ENCODE data around the gene PAX8.

The PAX8 gene

GRCh38 chr2:113180131-113180946 is 98.4 kb downstream of the PAX8 start:
- Histone ChIP-seq H3K4me1 (ENCODE audit: control insufficient read depth, insufficient read depth, low read length, unreplicated experiment) (no peaks in the 10 kb centered on the region), H3K36me3 (ENCODE audit: insufficient read depth, low read length) (no peaks in the 10 kb centered on the region), H3K4me3 (ENCODE audit: low read depth, low read length) (no peak overlapping the region), H2AFZ (ENCODE audit: low read length, unreplicated experiment) (no peak overlapping the region), H3K79me2 (ENCODE audit: control insufficient read depth, insufficient read depth, low read length, unreplicated experiment) (no peaks in the 10 kb centered on the region), H3K27ac (ENCODE audit: low read depth, low read length) (no peak overlapping the region), H3K27me3 (ENCODE audit: insufficient read depth, low read length) (no peaks in the 10 kb centered on the region)

DNA sequence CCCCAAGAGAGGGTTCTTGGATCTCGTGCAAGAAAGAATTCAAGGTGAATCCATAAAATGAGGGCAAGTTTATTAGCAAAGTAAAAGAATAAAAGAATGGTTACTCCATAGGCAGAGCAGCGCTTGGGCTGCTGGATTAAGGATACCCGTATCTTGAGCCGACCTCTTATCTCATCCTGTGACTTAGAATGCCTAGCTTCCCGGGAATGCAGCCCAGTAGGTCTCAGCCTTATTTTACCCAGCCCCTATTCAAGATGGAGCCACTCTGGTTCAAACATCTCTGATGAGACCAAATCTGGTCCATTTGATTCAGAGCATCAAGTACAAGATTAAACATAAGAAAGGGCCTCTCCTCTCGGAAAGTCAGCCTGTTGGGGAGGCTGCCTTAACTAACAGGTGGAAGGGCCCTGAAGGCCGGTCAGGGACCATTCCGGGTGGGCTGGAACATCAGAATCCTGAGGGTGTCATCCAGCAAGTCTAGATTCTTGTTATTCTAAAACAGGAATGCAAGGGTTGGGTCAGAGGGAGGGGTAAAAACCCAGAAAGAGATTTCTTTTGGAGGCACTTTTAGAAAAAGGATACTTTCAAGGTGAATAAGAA is 99.2 kb downstream of the PAX8 start:
- no peaks in the 10 kb centered on the region for H3K4me1 ChIP-seq (ENCODE audit: control insufficient read depth, insufficient read depth, low read length, unreplicated experiment)
- no peak overlapping the region for H2AFZ ChIP-seq (ENCODE audit: low read length, unreplicated experiment)
- H3K27me3 ChIP-seq (ENCODE audit: insufficient read depth, low read length) = no peaks in the 10 kb centered on the region
- no peaks in the 10 kb centered on the region for H3K79me2 ChIP-seq (ENCODE audit: control insufficient read depth, insufficient read depth, low read length, unreplicated experiment)
- no peak overlapping the region for H3K27ac ChIP-seq (ENCODE audit: low read depth, low read length)
- H3K36me3 ChIP-seq (ENCODE audit: insufficient read depth, low read length) = no peaks in the 10 kb centered on the region
- H3K4me3 ChIP-seq (ENCODE audit: low read depth, low read length) = no peak overlapping the region

- no peak overlapping the region for H3K27ac ChIP-seq (ENCODE audit: low read depth, low read length)
- no peaks in the 10 kb centered on the region for H3K36me3 ChIP-seq (ENCODE audit: insufficient read depth, low read length)
- H3K4me1 ChIP-seq (ENCODE audit: control insufficient read depth, insufficient read depth, low read length, unreplicated experiment) = no peaks in the 10 kb centered on the region
- H3K27me3 ChIP-seq (ENCODE audit: insufficient read depth, low read length) = no peaks in the 10 kb centered on the region
- no peak overlapping the region for H2AFZ ChIP-seq (ENCODE audit: low read length, unreplicated experiment)
- H3K4me3 ChIP-seq (ENCODE audit: low read depth, low read length) = no peak overlapping the region
- H3K79me2 ChIP-seq (ENCODE audit: control insufficient read depth, insufficient read depth, low read length, unreplicated experiment) = no peaks in the 10 kb centered on the region
Observed at GRCh38 chr2:113178891-113179290, 99.8 kb downstream of the PAX8 start.

DNA sequence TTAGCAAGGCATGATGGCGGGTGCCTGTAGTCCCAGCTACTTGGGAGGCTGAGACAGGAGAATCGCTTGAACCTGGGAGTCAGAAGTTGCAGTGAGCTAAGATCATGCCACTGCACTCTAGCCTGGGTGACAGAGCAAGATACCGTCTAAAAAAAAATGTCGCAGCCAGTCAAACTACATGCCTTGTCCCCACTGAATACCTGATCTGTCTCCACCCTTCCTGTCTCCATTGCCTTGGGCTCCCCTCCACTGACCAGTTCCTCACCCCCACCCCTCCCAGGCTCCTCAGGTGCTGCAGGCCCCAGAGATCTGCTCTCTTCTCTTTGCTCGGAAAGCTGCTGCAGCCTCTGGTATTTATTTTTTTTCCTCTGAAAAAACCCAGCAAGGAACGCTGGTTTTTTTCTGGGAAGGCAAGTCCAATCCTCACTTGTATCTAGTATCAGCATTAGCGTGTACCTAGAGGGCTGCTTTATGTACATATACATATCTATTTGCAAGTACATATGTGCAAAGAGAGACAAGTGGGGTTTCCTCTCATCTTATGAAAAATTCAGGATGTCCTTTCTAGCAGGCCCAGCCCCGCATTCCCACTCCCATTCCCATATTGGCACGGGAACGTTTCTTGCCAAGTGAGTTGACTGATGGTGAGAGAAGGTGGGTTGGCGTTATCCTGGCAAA is 100.5 kb downstream of the PAX8 start:
- no peaks in the 10 kb centered on the region for H3K27me3 ChIP-seq (ENCODE audit: insufficient read depth, low read length)

DNA sequence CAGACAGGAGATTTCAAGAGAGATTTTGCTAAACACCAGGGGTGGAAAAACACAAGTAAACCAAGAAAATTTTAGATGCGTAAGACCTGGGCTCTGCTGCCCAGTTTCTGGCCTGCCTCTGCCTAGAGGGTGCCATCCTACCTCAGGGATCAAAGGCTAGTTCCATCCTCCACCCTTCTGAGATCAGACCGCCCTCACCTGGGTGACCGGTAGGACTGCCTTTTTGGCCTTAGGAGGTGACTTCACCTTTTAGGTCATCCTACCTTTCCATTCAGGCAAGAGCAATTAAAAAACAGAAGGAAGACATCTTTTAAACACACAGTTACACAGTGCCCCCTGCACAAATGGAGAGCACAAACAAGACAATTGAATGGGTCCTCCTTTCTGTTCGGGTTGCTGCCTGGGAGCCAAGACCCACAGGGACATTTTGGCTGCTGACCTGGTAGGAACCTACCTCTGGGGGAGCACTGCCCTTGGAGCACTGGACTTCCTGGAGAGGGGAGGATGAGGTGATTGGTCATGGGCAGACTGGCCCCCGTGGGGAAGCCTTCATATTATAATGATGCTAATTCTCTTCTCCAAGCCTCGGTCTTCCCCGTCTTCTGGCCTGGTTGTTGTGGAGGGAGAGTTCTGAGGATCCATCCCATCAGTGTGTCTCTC is 101.9 kb downstream of the PAX8 start:
- no peaks in the 10 kb centered on the region for H3K36me3 ChIP-seq (ENCODE audit: insufficient read depth, low read length)
- no peaks in the 10 kb centered on the region for H3K79me2 ChIP-seq (ENCODE audit: control insufficient read depth, insufficient read depth, low read length, unreplicated experiment)
- no peak overlapping the region for H2AFZ ChIP-seq (ENCODE audit: low read length, unreplicated experiment)
- no peaks in the 10 kb centered on the region for H3K27me3 ChIP-seq (ENCODE audit: insufficient read depth, low read length)
- no peak overlapping the region for H3K27ac ChIP-seq (ENCODE audit: low read depth, low read length)
- H3K4me3 ChIP-seq (ENCODE audit: low read depth, low read length) = no peak overlapping the region
- no peaks in the 10 kb centered on the region for H3K4me1 ChIP-seq (ENCODE audit: control insufficient read depth, insufficient read depth, low read length, unreplicated experiment)

More for the DNA sequence above, 100.5 kb downstream of the PAX8 start:
- no peak overlapping the region for H2AFZ ChIP-seq (ENCODE audit: low read length, unreplicated experiment)
- H3K79me2 ChIP-seq (ENCODE audit: control insufficient read depth, insufficient read depth, low read length, unreplicated experiment) = no peaks in the 10 kb centered on the region
- H3K27ac ChIP-seq (ENCODE audit: low read depth, low read length) = no peak overlapping the region
- no peak overlapping the region for H3K4me3 ChIP-seq (ENCODE audit: low read depth, low read length)
- no peaks in the 10 kb centered on the region for H3K36me3 ChIP-seq (ENCODE audit: insufficient read depth, low read length)
- H3K4me1 ChIP-seq (ENCODE audit: control insufficient read depth, insufficient read depth, low read length, unreplicated experiment) = no peaks in the 10 kb centered on the region

GRCh38 chr2:113175736-113176695 is 102.7 kb downstream of the PAX8 start:
- H3K27me3 ChIP-seq (ENCODE audit: insufficient read depth, low read length) = no peaks in the 10 kb centered on the region
- H3K27ac ChIP-seq (ENCODE audit: low read depth, low read length) = no peak overlapping the region
- H3K36me3 ChIP-seq (ENCODE audit: insufficient read depth, low read length) = no peaks in the 10 kb centered on the region
- H3K79me2 ChIP-seq (ENCODE audit: control insufficient read depth, insufficient read depth, low read length, unreplicated experiment) = no peaks in the 10 kb centered on the region
- no peaks in the 10 kb centered on the region for H3K4me1 ChIP-seq (ENCODE audit: control insufficient read depth, insufficient read depth, low read length, unreplicated experiment)
- H3K4me3 ChIP-seq (ENCODE audit: low read depth, low read length) = no peak overlapping the region
- no peak overlapping the region for H2AFZ ChIP-seq (ENCODE audit: low read length, unreplicated experiment)

DNA sequence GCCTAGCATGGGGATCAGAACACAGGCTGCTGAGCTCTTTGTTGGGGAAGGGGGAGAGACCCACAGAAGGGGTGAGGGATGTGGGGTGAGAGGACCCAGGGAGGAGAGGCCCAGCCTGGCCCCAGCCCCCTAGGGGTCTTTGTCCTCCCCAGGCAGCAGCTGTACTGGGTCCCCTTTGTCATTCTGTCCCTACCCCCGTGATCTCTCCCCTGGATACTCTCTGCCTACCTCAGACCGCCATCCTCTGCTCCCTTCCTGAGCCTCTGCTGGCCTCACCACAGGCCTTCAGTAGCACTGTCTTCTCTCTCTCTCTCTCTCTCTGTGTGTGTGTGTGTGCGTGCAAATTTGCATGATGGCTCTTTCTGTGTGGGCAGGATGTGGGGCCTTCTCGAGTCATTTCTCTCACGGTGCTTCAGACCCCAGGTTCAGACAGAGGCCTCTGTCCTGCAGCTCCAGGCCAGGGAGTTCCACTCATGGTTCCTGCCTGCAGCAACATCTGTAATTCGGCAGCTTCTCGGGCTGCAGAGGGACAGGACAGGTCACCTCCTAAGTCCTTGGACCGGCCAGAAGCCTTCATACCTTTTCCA is 103.6 kb downstream of the PAX8 start:
- no peak overlapping the region for H2AFZ ChIP-seq (ENCODE audit: low read length, unreplicated experiment)
- H3K79me2 ChIP-seq (ENCODE audit: control insufficient read depth, insufficient read depth, low read length, unreplicated experiment) = no peaks in the 10 kb centered on the region
- no peaks in the 10 kb centered on the region for H3K27me3 ChIP-seq (ENCODE audit: insufficient read depth, low read length)
- no peaks in the 10 kb centered on the region for H3K4me1 ChIP-seq (ENCODE audit: control insufficient read depth, insufficient read depth, low read length, unreplicated experiment)
- H3K36me3 ChIP-seq (ENCODE audit: insufficient read depth, low read length) = no peaks in the 10 kb centered on the region
- no peak overlapping the region for H3K4me3 ChIP-seq (ENCODE audit: low read depth, low read length)
- H3K27ac ChIP-seq (ENCODE audit: low read depth, low read length) = no peak overlapping the region

DNA sequence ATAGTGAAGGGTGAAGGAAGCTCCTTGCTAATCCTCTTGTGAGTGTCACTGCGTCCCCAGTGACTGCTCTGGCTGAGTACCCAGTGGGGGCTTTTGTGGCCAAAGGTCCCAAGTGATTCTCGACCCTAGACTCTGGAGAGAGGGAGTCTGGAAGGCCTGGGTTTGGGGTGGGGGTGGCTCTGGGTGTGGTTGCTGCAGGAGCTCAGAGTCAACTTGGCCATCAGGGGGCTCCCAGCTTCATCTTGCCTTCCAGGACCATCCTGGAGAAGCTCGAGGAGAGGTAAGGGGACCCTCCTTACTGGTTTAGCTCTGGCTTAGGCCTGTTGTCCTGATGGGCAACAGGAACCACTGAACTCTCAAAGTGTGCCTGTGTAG is 104.4 kb downstream of the PAX8 start:
- Histone ChIP-seq H3K4me3 (ENCODE audit: low read depth, low read length) (no peak overlapping the region), H3K79me2 (ENCODE audit: control insufficient read depth, insufficient read depth, low read length, unreplicated experiment) (no peaks in the 10 kb centered on the region), H2AFZ (ENCODE audit: low read length, unreplicated experiment) (no peak overlapping the region), H3K27me3 (ENCODE audit: insufficient read depth, low read length) (no peaks in the 10 kb centered on the region), H3K4me1 (ENCODE audit: control insufficient read depth, insufficient read depth, low read length, unreplicated experiment) (no peaks in the 10 kb centered on the region), H3K27ac (ENCODE audit: low read depth, low read length) (no peak overlapping the region), H3K36me3 (ENCODE audit: insufficient read depth, low read length) (no peaks in the 10 kb centered on the region)

DNA sequence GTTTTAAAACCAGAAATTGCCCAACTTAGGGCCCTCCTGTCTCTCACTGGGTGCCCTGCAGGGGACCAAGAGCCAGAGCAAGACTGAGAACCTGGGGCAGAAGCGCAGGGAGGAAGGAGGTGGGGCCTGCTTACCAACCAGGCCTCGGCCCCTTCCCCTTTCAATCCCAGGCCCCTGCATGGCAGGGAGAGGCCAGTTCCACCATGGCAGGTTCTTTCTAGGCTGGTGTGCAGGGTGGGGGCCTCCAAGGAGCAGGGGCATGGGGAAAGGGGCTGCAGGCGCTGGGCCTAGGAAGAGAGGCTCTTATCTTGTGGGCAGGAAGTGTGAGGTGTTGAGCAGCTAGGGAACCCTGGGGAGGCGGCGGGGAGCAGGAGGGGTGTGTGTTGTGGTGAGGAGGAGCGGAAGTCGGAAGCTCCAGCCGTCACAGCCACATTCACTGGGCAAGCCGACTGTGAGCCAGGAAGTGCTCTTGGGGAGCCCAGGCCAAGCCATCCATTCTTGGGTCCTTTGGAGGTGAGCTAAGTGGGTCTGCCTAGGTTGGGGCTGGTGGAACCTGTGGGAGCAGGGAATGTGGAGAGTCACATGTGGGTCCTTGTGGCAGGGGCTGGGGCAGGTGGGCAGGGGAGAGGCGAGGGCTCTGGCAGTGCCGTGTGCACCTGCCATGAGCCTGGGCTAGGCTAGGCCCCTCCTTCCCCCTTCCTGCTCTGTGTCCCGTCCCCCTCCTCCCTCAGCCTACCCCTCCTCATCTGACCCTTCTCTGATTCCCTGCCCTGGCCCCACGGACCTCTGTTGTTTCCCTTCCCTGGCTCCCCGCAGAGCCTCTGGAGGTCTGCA is 105.0 kb downstream of the PAX8 start, which contains the start of gene PSD4:
TSS of gene PSD4 (plus strand) at position 430 of the 834 bp plus-strand sequence. CDS start 8,486 bp downstream, outside the sequence.
- Histone ChIP-seq H3K79me2 (ENCODE audit: control insufficient read depth, insufficient read depth, low read length, unreplicated experiment) (no peaks in the 10 kb centered on the region), H2AFZ (ENCODE audit: low read length, unreplicated experiment) (no peak within 1 kb of the TSS), H3K27me3 (ENCODE audit: insufficient read depth, low read length) (no peaks in the 10 kb centered on the region), H3K36me3 (ENCODE audit: insufficient read depth, low read length) (no peaks in the 10 kb centered on the region), H3K4me1 (ENCODE audit: control insufficient read depth, insufficient read depth, low read length, unreplicated experiment) (no peaks in the 10 kb centered on the region), H3K27ac (ENCODE audit: low read depth, low read length) (no peak within 1 kb of the TSS), H3K4me3 (ENCODE audit: low read depth, low read length) (no peak within 1 kb of the TSS)
